ENCODE measurements around the gene KIDINS220.

DNA sequence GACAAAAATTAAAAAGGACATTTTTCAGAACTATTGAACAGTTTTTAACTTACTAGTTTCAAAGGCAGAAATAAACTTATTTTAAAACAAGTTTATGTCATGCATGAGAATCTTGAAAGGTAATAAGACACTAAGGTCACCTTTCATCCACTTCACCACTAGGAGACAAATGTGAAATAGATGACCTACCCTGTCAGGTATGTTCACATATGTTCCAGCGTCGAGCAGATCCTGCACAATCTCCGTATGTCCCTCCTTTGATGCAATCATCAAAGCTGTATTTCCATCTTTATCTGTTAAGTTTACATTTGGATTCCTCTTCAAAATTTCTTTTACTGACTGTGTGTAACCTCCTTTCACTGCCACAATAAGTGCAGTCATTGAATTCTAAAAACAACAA is 34.7 kb downstream of the KIDINS220 start:
- TF ChIP-seq EZH2 (IDR thresholded peaks at IDR 0.05; ENCODE audit: insufficient read depth, low read length): no peak
- TF ChIP-seq, protein P1, sequence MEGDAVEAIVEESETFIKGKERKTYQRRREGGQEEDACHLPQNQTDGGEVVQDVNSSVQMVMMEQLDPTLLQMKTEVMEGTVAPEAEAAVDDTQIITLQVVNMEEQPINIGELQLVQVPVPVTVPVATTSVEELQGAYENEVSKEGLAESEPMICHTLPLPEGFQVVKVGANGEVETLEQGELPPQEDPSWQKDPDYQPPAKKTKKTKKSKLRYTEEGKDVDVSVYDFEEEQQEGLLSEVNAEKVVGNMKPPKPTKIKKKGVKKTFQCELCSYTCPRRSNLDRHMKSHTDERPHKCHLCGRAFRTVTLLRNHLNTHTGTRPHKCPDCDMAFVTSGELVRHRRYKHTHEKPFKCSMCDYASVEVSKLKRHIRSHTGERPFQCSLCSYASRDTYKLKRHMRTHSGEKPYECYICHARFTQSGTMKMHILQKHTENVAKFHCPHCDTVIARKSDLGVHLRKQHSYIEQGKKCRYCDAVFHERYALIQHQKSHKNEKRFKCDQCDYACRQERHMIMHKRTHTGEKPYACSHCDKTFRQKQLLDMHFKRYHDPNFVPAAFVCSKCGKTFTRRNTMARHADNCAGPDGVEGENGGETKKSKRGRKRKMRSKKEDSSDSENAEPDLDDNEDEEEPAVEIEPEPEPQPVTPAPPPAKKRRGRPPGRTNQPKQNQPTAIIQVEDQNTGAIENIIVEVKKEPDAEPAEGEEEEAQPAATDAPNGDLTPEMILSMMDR (IDR thresholded peaks at IDR 0.05; ENCODE audit: insufficient read depth, low read depth, low read length): no peak
